Natural killer cell (primary cell): ENCODE measurements around the gene NR1H2. TPM values are rescaled to one million over a fixed set of nuclear protein-coding genes. Genes with fewer than 3 reads are reported as not detected.
A peak's percentile ranks its signal among the peaks of the same experiment; 100 is the strongest.

Experiments
- ATAC-seq, 3 donors: fragments of 150-1000 bp in 2 of 3; fragments of 200-7000 bp in 1 of 3; cut with Tn5 transposase; 1 replicate in 1 of 3; 2 replicates in 2 of 3; pipeline ENCODE4 v1.10.0; 2021; ENCODE audit warnings: mild to moderate bottlenecking in 2 of 3, moderate library complexity in 2 of 3
- DNase-seq, 2 donors: peaks; one replicate each; pipeline versions ENCODE4 v3.0.0 to v3.0.0-alpha.2; 2013 to 2021; ENCODE audit warnings: mixed read lengths in 1 of 2
- H3K27ac ChIP-seq: one replicate; pipeline ENCODE4 v1.5.1; 2013; ENCODE audit warnings: mild to moderate bottlenecking, low read length
- H3K27me3 ChIP-seq: one replicate; pipeline ENCODE4 v1.6.1; 2013; ENCODE audit warnings: low read length; ENCODE audit not compliant: control insufficient read depth, insufficient read depth
- H3K36me3 ChIP-seq: one replicate; pipeline ENCODE4 v1.6.1; 2013; ENCODE audit warnings: low read length; ENCODE audit not compliant: control insufficient read depth, insufficient read depth
- H3K4me1 ChIP-seq: one replicate; pipeline ENCODE4 v1.6.1; 2013; ENCODE audit warnings: low read length; ENCODE audit not compliant: control insufficient read depth, insufficient read depth
- H3K4me3 ChIP-seq: one replicate; pipeline ENCODE4 v1.5.1; 2013; ENCODE audit warnings: low read length
- H3K9me3 ChIP-seq: one replicate; pipeline ENCODE4 v1.6.1; 2013; ENCODE audit warnings: low read length; ENCODE audit not compliant: control insufficient read depth, insufficient read depth
- H3K27ac Mint-ChIP-seq, 2 donors: one replicate each; pipeline ENCODE4 v1.8.0; 2022; ENCODE audit warnings: mild to moderate bottlenecking in 2 of 2, mixed read lengths in 2 of 2, moderate library complexity in 1 of 2
- H3K27me3 Mint-ChIP-seq, 2 donors: one replicate each; pipeline ENCODE4 v1.8.0; 2022; ENCODE audit warnings: low read depth in 2 of 2, mixed read lengths in 2 of 2
- H3K36me3 Mint-ChIP-seq: one replicate; pipeline ENCODE4 v1.8.0; 2022; ENCODE audit warnings: mixed read lengths
- H3K4me1 Mint-ChIP-seq, 2 donors: one replicate each; pipeline ENCODE4 v1.8.0; 2022; ENCODE audit warnings: mixed read lengths in 2 of 2
- H3K4me3 Mint-ChIP-seq: one replicate; pipeline ENCODE4 v1.8.0; 2022; ENCODE audit warnings: mild to moderate bottlenecking, moderate library complexity, mixed read lengths
- H3K9me3 Mint-ChIP-seq, 2 donors: one replicate each; pipeline ENCODE4 v1.8.0; 2022; ENCODE audit warnings: mixed read lengths in 2 of 2
- WGBS: methylation state at CpG from one replicate; pipeline ENCODE4 v1.1.7; 2013; ENCODE audit warnings: missing lambda C conversion rate; ENCODE audit not compliant: insufficient coverage; 5-methylcytosine and 5-hydroxymethylcytosine counted together
- intact Hi-C: fragments of 100-400 bp; cut with micrococcal nuclease; formaldehyde crosslinking; loops from one replicate; pipeline ENCODE4 v1.14.2; 2022
- total RNA-seq, 4 donors: library from RNA; stranded (reverse); fragments of 120-200 nt in 1 of 4; gene quantifications; one replicate each; pipeline versions ENCODE4 v1.2.3 to v1.2.4, GENCODE V29; 2013 to 2022
- TF ChIP-seq, protein P1 (sequence below): fragments of 200-600 bp; IDR thresholded peaks from one replicate; pipeline ENCODE4 v1.8.0; 2022; ENCODE audit warnings: antibody characterized with exemption

Gene NR1H2
- 100 to 1,000 TPM; 185 to 217 (median 211) TPM for total RNA-seq
- 68.6 TPM for total RNA-seq (2013)

DNA sequence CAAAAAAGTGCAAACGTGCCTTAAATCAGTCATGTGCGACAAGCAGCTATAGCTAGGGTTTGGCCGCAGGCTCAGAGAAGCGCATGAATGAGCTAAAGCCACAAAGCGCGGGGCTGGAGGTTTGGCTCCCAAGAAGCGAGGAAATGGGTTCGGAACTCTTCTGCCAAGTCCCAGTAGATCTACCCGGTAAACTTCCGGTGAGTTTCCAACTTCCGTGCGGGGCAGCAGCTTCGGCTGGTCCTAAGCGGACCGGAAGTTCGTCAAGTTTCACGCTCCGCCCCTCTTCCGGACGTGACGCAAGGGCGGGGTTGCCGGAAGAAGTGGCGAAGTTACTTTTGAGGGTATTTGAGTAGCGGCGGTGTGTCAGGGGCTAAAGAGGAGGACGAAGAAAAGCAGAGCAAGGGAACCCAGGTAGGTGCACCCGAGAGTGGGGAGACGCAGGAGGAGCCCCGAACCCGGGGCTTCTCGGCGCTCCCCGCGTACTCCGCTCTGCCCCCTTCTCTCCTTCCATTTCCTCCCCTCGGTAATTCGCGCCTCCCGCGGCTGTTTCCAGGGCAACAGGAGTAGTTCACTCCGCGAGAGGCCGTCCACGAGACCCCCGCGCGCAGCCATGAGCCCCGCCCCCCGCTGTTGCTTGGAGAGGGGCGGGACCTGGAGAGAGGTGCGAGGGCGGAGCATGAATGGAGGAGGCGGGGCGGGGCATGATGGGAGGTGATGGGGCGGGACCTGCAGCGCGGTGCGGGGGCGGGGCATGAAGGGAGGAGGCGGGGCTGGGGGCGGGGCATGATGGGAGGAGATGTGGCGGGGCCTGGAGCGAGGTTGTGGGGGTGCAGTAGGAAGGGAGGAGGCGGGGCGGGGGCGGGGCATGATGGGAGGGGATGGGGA lies at the start of gene NR1H2:
TSS of gene NR1H2 (plus strand) at position 292 of the 885 bp plus-strand sequence. CDS start 1,149 bp downstream, outside the sequence.
- peaks cover 10% of the 10 kb centered on the region for H3K4me1 ChIP-seq
- H3K9me3 ChIP-seq, result no peaks in the 10 kb centered on the region
- Mint-ChIP-seq H3K4me1 (peaks cover 14 to 29% of the 10 kb centered on the region in 2 donors), H3K4me3 (peak within 1 kb of the TSS; percentile 99), H3K36me3 (no peaks in the 10 kb centered on the region), H3K27me3 (no peaks in the 10 kb centered on the region), H3K9me3 (no peaks in the 10 kb centered on the region), H3K27ac (peak within 1 kb of the TSS; percentile 99 to 100)
- TF ChIP-seq, protein P1, sequence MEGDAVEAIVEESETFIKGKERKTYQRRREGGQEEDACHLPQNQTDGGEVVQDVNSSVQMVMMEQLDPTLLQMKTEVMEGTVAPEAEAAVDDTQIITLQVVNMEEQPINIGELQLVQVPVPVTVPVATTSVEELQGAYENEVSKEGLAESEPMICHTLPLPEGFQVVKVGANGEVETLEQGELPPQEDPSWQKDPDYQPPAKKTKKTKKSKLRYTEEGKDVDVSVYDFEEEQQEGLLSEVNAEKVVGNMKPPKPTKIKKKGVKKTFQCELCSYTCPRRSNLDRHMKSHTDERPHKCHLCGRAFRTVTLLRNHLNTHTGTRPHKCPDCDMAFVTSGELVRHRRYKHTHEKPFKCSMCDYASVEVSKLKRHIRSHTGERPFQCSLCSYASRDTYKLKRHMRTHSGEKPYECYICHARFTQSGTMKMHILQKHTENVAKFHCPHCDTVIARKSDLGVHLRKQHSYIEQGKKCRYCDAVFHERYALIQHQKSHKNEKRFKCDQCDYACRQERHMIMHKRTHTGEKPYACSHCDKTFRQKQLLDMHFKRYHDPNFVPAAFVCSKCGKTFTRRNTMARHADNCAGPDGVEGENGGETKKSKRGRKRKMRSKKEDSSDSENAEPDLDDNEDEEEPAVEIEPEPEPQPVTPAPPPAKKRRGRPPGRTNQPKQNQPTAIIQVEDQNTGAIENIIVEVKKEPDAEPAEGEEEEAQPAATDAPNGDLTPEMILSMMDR, result no peak
- H3K4me3 ChIP-seq, result peak within 1 kb of the TSS; percentile 96
- H3K36me3 ChIP-seq, result peaks cover 40% of the 10 kb centered on the region
- intact Hi-C loops, result loop anchor here (1.0 kb wide), 1 partner anchor 8 kb away; the partner anchor contains the start of gene POLD1
- 1% methylated on average over 62 of the region's 67 CpGs for WGBS
- peak; percentile 94 to 99 for DNase-seq
- H3K27me3 ChIP-seq, result no peaks in the 10 kb centered on the region
- ATAC-seq, result peak; percentile 86 to 97 (median 90)
- H3K27ac ChIP-seq, result peak within 1 kb of the TSS; percentile 99

DNA sequence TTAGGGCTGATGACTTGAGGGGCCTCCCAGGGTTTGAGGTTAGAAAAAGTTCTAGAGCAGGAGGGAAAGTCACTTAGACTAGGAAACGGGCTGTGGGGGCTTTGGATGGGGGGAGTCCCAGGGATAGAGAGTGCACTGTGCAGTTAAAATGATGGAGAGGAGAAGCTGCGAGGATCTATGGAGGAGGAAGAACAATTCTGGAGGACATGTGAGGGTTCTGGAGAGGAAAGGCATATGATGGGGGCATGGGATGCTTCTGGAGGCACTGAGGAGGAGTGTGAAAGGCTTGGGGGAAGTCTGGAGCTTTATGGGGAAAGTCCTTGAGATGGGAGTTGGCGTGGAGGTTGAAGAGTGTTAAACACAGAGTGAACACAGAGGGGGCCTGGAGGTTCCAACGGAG lies 49.2 kb upstream of the NR1H2 start:
- 37% methylated on average over 4 of the region's 4 CpGs for WGBS
- H3K9me3 ChIP-seq, result peaks cover 13% of the 10 kb centered on the region
- peaks cover 22% of the 10 kb centered on the region for H3K36me3 Mint-ChIP-seq
- H3K4me3 Mint-ChIP-seq, result peak overlapping the region; percentile 65
- peak overlapping the region; percentile 29 to 53 for H3K27ac Mint-ChIP-seq
- H3K9me3 Mint-ChIP-seq, result peaks cover 3 to 4% of the 10 kb centered on the region in 2 donors
- H3K36me3 ChIP-seq, result no peaks in the 10 kb centered on the region
- DNase-seq (no peak), ATAC-seq (no peak)
- H3K4me3 ChIP-seq, result no peak overlapping the region
- H3K4me1 Mint-ChIP-seq, result peaks cover 39 to 54% of the 10 kb centered on the region in 2 donors
- TF ChIP-seq, protein P1, result no peak
- peaks cover 45% of the 10 kb centered on the region for H3K27me3 ChIP-seq
- intact Hi-C loops, result no loop called here
- H3K27ac ChIP-seq, result no peak overlapping the region
- peaks cover 38 to 65% of the 10 kb centered on the region in 2 donors for H3K27me3 Mint-ChIP-seq
- H3K4me1 ChIP-seq, result peaks cover 51% of the 10 kb centered on the region

DNA sequence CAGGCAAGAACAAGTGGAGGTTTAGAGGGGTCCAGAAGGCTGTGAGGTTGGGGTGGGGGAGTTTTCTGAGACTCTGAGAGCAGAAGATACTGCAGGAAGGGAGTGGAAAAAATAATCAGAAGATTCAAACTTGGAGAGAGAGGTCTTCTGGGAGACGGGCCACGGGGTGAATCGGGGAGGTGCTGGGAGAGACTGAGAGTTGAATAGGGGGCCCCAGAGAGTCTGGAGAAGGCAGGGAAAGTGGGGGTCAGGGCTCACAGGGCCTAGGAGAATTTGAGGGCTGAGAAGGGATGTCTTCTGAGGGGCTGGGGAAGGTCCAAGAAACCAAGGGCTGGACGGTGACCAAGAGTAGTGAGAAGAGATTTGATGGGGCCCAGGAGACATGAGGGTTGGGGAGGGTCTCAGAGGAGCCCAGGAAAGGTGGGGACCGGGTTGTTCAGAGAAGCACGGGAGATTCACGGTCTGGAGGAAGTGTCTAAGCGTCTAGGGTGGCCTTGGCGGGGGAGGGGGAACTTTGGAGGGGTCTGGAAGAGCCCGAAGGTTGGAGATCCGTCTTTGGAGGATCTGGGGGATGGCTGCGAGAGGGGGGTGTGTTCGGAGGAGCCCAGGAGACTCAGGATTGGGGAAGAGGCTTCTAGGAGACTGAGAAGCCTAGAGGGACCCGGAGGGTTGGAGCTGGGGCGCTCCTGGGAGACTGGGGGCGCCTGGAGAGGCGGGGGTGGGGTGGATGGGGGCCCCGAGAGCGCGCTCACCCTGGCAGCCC lies 48.6 kb upstream of the NR1H2 start:
- Mint-ChIP-seq H3K27ac (peak overlapping the region; percentile 29 to 53), H3K4me1 (peaks cover 39 to 57% of the 10 kb centered on the region in 2 donors), H3K27me3 (peaks cover 44 to 62% of the 10 kb centered on the region in 2 donors), H3K4me3 (peak overlapping the region; percentile 65), H3K9me3 (peaks cover 3 to 4% of the 10 kb centered on the region in 2 donors), H3K36me3 (peaks cover 22% of the 10 kb centered on the region)
- intact Hi-C loops, result no loop called here
- H3K27me3 ChIP-seq, result peaks cover 51% of the 10 kb centered on the region
- ATAC-seq, result no peak
- 18% methylated on average over 20 of the region's 20 CpGs for WGBS
- H3K27ac ChIP-seq, result no peak overlapping the region
- TF ChIP-seq, protein P1, result no peak
- H3K4me1 ChIP-seq, result peaks cover 58% of the 10 kb centered on the region
- H3K4me3 ChIP-seq, result no peak overlapping the region
- H3K9me3 ChIP-seq, result peaks cover 13% of the 10 kb centered on the region
- H3K36me3 ChIP-seq, result no peaks in the 10 kb centered on the region
- DNase-seq, result no peak
